Chondrocyte (in vitro differentiated cells): ENCODE measurements around the gene ELP1. TPM values are rescaled to one million over a fixed set of nuclear protein-coding genes. Genes with fewer than 3 reads are reported as not detected.

Source experiments
- DNase-seq: peaks from one replicate; pipeline ENCODE4 v3.0.0; 2021; ENCODE audit warnings: mixed read lengths, low spot score
- H3K27ac Mint-ChIP-seq: one replicate; pipeline ENCODE4 v1.8.0; 2021; ENCODE audit warnings: mild to moderate bottlenecking, moderate library complexity, mixed read lengths; ENCODE audit not compliant: unreplicated experiment
- H3K27me3 Mint-ChIP-seq: 2 replicates; pipeline ENCODE4 v1.8.0; 2021; ENCODE audit warnings: low read depth, mixed read lengths
- H3K36me3 Mint-ChIP-seq: 2 replicates; pipeline ENCODE4 v1.8.0; 2021; ENCODE audit warnings: low read depth, mixed read lengths
- H3K4me1 Mint-ChIP-seq: 2 replicates; pipeline ENCODE4 v1.8.0; 2021; ENCODE audit warnings: low read depth, mild to moderate bottlenecking, mixed read lengths
- H3K4me3 Mint-ChIP-seq: one replicate; pipeline ENCODE4 v1.8.0; 2021; ENCODE audit warnings: mild to moderate bottlenecking, moderate library complexity, mixed read lengths; ENCODE audit not compliant: unreplicated experiment
- H3K9me3 Mint-ChIP-seq: 2 replicates; pipeline ENCODE4 v1.8.0; 2021; ENCODE audit warnings: low read depth, mixed read lengths
- CTCF ChIP-seq: fragments of 200-600 bp; sonication (generic); IDR thresholded peaks from 2 replicates; pipeline ENCODE4 v1.5.0; 2021; ENCODE audit warnings: antibody characterized with exemption, mild to moderate bottlenecking, moderate library complexity
- total RNA-seq: library from RNA; stranded (reverse); gene quantifications from 3 replicates; pipeline ENCODE4 v1.2.1, GENCODE V29; 2021

Gene ELP1
- total RNA-seq, 1 donor from 2014 or later, result 24.4 TPM

DNA sequence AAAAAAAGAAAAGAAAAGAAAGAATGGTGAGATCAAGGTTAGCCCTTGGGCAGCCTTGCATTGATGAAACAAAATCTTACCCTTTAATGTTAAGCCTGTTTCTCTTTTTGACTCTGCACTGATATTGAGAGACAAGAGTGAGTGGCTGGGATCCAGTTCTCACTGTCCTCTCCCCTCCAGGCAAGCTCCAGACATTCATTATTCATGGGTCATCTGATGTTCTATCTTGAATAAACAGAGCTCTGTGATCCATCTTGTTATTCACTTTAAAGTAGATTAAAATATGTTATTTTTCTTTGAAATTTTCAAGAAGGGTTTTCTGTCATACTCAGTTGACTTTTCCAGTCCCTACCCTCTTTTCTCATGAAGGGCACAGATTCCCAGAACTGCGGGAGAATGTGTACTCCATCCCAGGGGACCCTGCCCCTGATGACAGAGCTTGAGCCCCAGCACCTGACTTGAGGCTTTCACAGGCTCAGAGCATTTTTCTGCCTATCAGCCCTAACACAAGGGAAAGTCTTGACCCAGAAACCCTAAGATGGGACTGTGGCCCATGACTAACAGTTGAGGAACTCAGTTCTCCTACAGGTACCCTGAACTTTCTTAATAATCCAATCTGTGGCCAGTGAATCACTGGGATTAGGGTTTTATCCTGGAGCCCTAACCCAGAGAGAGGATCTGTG, 102.3 kb downstream of the ELP1 start:
- TF ChIP-seq CTCF, result no peak
- H3K27ac Mint-ChIP-seq, result no peak overlapping the region
- H3K4me1 Mint-ChIP-seq, result peaks cover 13% of the 10 kb centered on the region
- H3K27me3 Mint-ChIP-seq, result peaks cover 12% of the 10 kb centered on the region
- H3K9me3 Mint-ChIP-seq, result no peaks in the 10 kb centered on the region
- DNase-seq, result no peak
- H3K36me3 Mint-ChIP-seq, result no peaks in the 10 kb centered on the region
- H3K4me3 Mint-ChIP-seq, result no peak overlapping the region

DNA sequence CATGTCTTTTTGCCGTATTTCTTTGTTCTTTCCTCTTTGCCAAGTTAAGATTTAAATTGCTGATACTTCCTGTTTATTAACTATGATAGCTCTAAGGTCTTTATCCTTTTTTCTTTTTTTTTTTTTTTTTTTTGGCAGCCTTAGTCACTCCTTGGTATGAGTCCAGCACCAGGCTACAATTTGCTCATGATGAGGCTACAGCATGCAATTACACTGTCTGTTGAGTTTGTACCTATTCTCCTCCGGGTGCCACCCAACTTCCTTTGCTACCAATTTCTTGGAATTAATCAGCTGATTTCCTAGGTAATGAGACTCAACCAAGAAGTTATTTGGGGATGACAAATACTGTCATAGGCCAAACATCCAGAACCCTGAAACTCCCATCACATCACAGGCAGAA, 103.7 kb downstream of the ELP1 start:
- no peak overlapping the region for H3K4me3 Mint-ChIP-seq
- no peak for TF ChIP-seq CTCF
- no peak overlapping the region for H3K27ac Mint-ChIP-seq
- no peak for DNase-seq
- no peaks in the 10 kb centered on the region for H3K36me3 Mint-ChIP-seq
- H3K4me1 Mint-ChIP-seq, result peaks cover 12% of the 10 kb centered on the region
- H3K27me3 Mint-ChIP-seq, result peaks cover 24% of the 10 kb centered on the region
- no peaks in the 10 kb centered on the region for H3K9me3 Mint-ChIP-seq

DNA sequence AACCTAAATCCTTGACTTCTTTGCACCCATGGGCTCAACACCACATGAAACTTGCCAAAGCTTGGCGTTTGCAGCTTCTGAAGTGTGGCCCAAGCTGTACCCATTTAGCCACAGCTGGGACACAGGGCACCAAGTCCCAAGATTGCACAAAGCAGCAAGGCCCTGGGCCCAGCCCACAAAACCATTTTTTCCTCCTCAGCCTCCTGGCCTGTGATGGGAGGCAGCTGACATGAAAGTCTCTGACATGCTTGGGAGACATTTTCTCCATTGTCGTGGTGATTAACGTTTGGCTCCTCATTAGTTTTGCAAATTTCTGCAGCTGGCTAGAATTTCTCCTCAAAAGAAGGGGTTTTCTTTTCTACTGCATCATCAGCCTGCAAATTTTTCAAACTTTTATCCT, 110.1 kb downstream of the ELP1 start:
- Mint-ChIP-seq H3K4me1 (no peaks in the 10 kb centered on the region), H3K27ac (no peak overlapping the region), H3K27me3 (peaks cover 35% of the 10 kb centered on the region), H3K9me3 (peaks cover 12% of the 10 kb centered on the region), H3K4me3 (no peak overlapping the region), H3K36me3 (peaks cover 6% of the 10 kb centered on the region)
- no peak for DNase-seq
- TF ChIP-seq CTCF, result no peak

Other genes starting within 250 kb of the ELP1 start
- not detected in 3 replicates for gene ACTL7B, start 78.1 kb downstream of the ELP1 start, total RNA-seq
- gene ACTL7A, start 71.9 kb downstream of the ELP1 start, total RNA-seq, result not detected in 3 replicates
- 8.1 to 11.7 TPM (median 8.8 TPM) in 3 replicates for gene ABITRAM, start 276 bp upstream of the ELP1 start, total RNA-seq
- gene CTNNAL1, start 79.4 kb upstream of the ELP1 start, total RNA-seq, result 24.9 to 31.9 TPM (median 25.9 TPM) in 3 replicates
- 39.6 to 48.3 TPM (median 43.8 TPM) in 3 replicates for gene TMEM245, start 185.8 kb upstream of the ELP1 start, total RNA-seq
- gene FRRS1L, start 233.1 kb upstream of the ELP1 start, total RNA-seq, result 3.6 to 5.3 TPM (median 4.1 TPM) in 3 replicates